ENCODE results near the gene CRK.
A peak's percentile ranks its signal among the peaks of the same experiment; 100 is the strongest.

The CRK gene

GRCh38 chr17:1455797-1456599 is at the start of gene CRK:
Gene CRK, minus strand, starts transcription at chr17:1456232. Its CDS starts 115 bp downstream, at chr17:1456117.
- peak; percentile 83 for DNase-seq

GRCh38 chr17:1505586-1505985 is 49.6 kb upstream of the CRK start:
- DNase-seq, result no peak

- DNase-seq, result no peak
Observed at GRCh38 chr17:1504866-1505265, 48.8 kb upstream of the CRK start.

- DNase-seq, result no peak
Observed at GRCh38 chr17:1503699-1504098, 47.7 kb upstream of the CRK start.

GRCh38 chr17:1498869-1499268 is 42.8 kb upstream of the CRK start:
- DNase-seq, result no peak

GRCh38 chr17:1498233-1498632 is 42.2 kb upstream of the CRK start:
- DNase-seq, result no peak

- no peak for DNase-seq
Observed at GRCh38 chr17:1497831-1498230, 41.8 kb upstream of the CRK start.

GRCh38 chr17:1496869-1497268 is 40.8 kb upstream of the CRK start:
- DNase-seq, result no peak

GRCh38 chr17:1495265-1495989 is 39.4 kb upstream of the CRK start:
- DNase-seq, result no peak

- no peak for DNase-seq
Observed at GRCh38 chr17:1494736-1495253, 38.8 kb upstream of the CRK start.

GRCh38 chr17:1494203-1494602 is 38.2 kb upstream of the CRK start:
- DNase-seq, result no peak

- DNase-seq, result no peak
Observed at GRCh38 chr17:1493291-1493980, 37.4 kb upstream of the CRK start.

GRCh38 chr17:1492249-1493206 is 36.5 kb upstream of the CRK start, which contains the start of gene MYO1C:
Gene MYO1C, minus strand, starts transcription at chr17:1492686. Its CDS starts 199 bp downstream, at chr17:1492487.
- no peak for DNase-seq

GRCh38 chr17:1491443-1492248 is 35.6 kb upstream of the CRK start:
- no peak for DNase-seq

- DNase-seq, result peak; percentile 11
Observed at GRCh38 chr17:1490643-1491442, 34.8 kb upstream of the CRK start.

- DNase-seq, result no peak
Observed at GRCh38 chr17:1488826-1489270, 32.8 kb upstream of the CRK start.

- DNase-seq, result peak; percentile 58
Observed at GRCh38 chr17:1487939-1488825, 32.1 kb upstream of the CRK start.

GRCh38 chr17:1486802-1487695 is 31.0 kb upstream of the CRK start:
- no peak for DNase-seq

All from NCI-H2227 treated with DMSO at 0.1 percent for 48 hours (cell line).